Suprapubic skin (tissue), 4 donors: ENCODE data around the gene CCDC190.

Source experiments
- EP300 ChIP-seq: sonication (generic); formaldehyde crosslinking; IDR thresholded peaks from one replicate; pipeline ENCODE4 v1.6.1; 2017; ENCODE audit warnings: antibody characterized with exemption
- POLR2A ChIP-seq, 2 donors: fragments of 450-650 bp; IDR thresholded peaks; one replicate each; pipeline ENCODE4 v1.6.1; 2017; ENCODE audit warnings: antibody characterized with exemption in 2 of 2, mild to moderate bottlenecking in 2 of 2, moderate library complexity in 2 of 2
- POLR2AphosphoS5 ChIP-seq, 3 donors: sonication (generic); formaldehyde crosslinking; IDR thresholded peaks; one replicate each; pipeline ENCODE4 v1.6.1; 2017; ENCODE audit warnings: antibody characterized with exemption in 3 of 3

DNA sequence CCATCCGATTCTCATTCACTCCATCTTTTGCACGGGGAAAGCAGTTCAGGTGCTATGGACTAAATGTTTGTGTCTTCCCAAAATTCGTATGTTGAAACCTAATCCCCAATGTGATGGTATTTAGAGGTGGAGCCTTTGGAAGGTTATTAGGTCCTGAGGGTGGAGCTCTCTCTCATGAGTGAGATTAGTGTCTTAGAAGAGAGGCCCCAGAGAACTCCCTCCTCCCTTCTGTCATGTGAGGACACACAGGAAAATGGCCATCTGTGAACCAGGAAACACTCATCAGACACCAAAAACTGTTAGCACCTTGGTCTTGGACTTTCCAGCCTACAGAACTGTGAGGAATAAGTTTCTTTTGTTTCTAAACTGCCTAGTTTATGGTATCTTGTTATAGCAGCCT is 15.8 kb upstream of the CCDC190 start:
- TF ChIP-seq POLR2AphosphoS5 (IDR thresholded peaks at IDR 0.05), result no peak
- TF ChIP-seq EP300, result no peak
- TF ChIP-seq POLR2A (IDR thresholded peaks at IDR 0.05), result no peak
